PFSK-1 (cell line): ENCODE measurements around the gene THSD7B.

ENCODE experiments used
- FOXP2 ChIP-seq: optimal IDR thresholded peaks from 2 replicates; pipeline ENCODE3; 2011; ENCODE audit warnings: borderline replicate concordance, control low read depth, inconsistent platforms; ENCODE audit not compliant: insufficient read depth; ENCODE audit errors: extremely low read length, extremely low read depth
- POLR2AphosphoS5 ChIP-seq: IDR thresholded peaks from 2 replicates; pipeline ENCODE4 v1.6.1; 2012; ENCODE audit warnings: low read depth, mild to moderate bottlenecking, control low read depth, low read length, moderate library complexity
- SIN3A ChIP-seq: IDR thresholded peaks from 2 replicates; pipeline ENCODE4 v1.6.1; 2012; ENCODE audit warnings: mild to moderate bottlenecking, low read length, moderate library complexity, borderline replicate concordance; ENCODE audit not compliant: insufficient read depth
- TAF1 ChIP-seq: IDR thresholded peaks from 2 replicates; pipeline ENCODE4 v1.6.1; 2012; ENCODE audit warnings: low read length, control low read depth, borderline replicate concordance; ENCODE audit not compliant: insufficient read depth
- TF ChIP-seq, protein P1 (sequence below), 2 experiments: IDR thresholded peaks; 2 replicates each; pipeline versions ENCODE4 v1.6.1 to v1.8.0; 2011 to 2012; ENCODE audit warnings: low read depth in 2 of 2, low read length in 2 of 2, control low read depth in 1 of 2, inconsistent platforms in 1 of 2, mild to moderate bottlenecking in 1 of 2, moderate library complexity in 1 of 2; ENCODE audit not compliant: insufficient read depth in 1 of 2

THSD7B gene

DNA sequence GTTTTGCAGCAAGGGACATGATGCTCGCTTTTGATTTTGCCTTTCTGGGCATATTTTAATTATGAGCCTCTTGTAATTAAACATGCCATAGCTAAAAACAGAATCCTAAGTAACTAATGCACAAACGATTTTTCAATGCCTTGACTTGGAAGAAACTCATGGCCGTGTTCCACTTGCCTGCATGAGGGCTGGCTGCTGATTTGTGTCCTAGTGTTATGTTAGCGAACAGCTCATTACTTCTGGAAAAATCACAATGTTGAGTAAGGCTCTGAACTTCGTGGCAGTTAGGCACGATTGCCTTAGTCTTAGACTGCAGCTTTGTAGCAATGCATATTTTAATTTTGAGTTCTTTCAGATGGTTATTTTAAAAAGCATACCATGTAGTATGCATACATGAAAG lies 4.5 kb downstream of the THSD7B start:
- TF ChIP-seq SIN3A = no peak
- TF ChIP-seq, protein P1, sequence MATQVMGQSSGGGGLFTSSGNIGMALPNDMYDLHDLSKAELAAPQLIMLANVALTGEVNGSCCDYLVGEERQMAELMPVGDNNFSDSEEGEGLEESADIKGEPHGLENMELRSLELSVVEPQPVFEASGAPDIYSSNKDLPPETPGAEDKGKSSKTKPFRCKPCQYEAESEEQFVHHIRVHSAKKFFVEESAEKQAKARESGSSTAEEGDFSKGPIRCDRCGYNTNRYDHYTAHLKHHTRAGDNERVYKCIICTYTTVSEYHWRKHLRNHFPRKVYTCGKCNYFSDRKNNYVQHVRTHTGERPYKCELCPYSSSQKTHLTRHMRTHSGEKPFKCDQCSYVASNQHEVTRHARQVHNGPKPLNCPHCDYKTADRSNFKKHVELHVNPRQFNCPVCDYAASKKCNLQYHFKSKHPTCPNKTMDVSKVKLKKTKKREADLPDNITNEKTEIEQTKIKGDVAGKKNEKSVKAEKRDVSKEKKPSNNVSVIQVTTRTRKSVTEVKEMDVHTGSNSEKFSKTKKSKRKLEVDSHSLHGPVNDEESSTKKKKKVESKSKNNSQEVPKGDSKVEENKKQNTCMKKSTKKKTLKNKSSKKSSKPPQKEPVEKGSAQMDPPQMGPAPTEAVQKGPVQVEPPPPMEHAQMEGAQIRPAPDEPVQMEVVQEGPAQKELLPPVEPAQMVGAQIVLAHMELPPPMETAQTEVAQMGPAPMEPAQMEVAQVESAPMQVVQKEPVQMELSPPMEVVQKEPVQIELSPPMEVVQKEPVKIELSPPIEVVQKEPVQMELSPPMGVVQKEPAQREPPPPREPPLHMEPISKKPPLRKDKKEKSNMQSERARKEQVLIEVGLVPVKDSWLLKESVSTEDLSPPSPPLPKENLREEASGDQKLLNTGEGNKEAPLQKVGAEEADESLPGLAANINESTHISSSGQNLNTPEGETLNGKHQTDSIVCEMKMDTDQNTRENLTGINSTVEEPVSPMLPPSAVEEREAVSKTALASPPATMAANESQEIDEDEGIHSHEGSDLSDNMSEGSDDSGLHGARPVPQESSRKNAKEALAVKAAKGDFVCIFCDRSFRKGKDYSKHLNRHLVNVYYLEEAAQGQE (IDR thresholded peaks at IDR 0.05; ENCODE audit: insufficient read depth in 1 of 2, low read depth in 2 of 2, low read length in 2 of 2) = no peak
- TF ChIP-seq TAF1 = no peak
- no peak for TF ChIP-seq POLR2AphosphoS5
- no peak for TF ChIP-seq FOXP2

DNA sequence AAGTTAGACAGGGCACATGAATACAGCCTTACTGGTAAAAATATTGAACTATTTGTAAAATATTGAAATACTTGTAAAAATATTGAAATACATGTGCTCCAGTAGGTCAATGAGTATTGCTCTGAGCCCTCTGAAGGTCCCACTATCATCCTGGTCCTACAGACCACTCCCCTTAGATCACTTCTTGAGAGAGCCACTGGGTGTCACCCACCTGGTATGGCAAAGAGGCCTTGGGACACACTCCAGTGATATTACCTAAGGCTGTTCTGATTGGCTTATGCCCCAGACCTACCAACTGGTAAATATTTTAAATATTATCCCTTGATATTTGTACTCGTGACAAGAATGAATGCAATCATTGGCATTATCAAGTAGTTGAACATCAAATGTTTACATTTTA lies 5.0 kb downstream of the THSD7B start:
- TF ChIP-seq FOXP2 = no peak
- no peak for TF ChIP-seq TAF1
- no peak for TF ChIP-seq SIN3A
- TF ChIP-seq POLR2AphosphoS5 = no peak
- TF ChIP-seq, protein P1 (IDR thresholded peaks at IDR 0.05; ENCODE audit: insufficient read depth in 1 of 2, low read depth in 2 of 2, low read length in 2 of 2) = no peak

DNA sequence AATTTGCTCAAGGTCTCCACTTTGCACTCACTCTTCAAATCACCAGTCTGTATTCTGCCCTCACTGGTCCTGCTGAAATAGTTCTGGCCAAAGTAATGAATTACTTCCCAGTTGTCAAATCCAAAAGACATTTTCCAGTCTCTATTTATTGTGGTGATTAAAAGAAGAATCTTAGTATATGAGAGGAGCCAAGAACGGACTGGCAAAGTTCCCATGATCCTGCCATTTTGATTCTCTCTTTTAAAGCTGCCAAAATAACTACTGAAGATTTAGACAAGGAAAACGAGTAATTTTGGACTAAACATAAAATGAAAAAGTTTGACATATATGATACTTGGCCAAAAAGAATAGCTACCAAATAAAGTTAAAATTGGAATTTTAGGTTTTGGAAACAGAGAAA lies 12.0 kb downstream of the THSD7B start:
- TF ChIP-seq, protein P1 (IDR thresholded peaks at IDR 0.05; ENCODE audit: insufficient read depth in 1 of 2, low read depth in 2 of 2, low read length in 2 of 2) = no peak
- TF ChIP-seq TAF1 (no peak), SIN3A (no peak)

DNA sequence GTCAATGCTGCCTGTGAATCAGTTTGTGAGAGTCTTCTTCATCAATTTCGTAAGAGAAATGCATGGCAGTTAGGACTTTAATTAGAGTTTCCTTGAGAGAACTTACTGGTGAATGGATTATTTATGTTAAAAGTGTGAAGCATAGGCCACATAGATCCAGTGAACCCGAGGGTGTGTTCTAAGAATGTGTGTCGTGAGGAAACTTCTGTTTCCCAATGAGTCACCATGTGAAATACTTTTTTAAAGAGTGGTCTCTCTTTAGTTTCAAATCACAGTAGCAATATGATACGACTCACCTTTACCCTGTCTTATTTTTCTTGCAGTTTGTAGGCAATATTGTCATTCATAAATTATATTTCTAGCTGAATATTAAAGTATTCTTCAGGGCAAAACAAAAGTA lies 18.5 kb downstream of the THSD7B start:
- TF ChIP-seq, protein P1 (IDR thresholded peaks at IDR 0.05; ENCODE audit: insufficient read depth in 1 of 2, low read depth in 2 of 2, low read length in 2 of 2) = no peak

DNA sequence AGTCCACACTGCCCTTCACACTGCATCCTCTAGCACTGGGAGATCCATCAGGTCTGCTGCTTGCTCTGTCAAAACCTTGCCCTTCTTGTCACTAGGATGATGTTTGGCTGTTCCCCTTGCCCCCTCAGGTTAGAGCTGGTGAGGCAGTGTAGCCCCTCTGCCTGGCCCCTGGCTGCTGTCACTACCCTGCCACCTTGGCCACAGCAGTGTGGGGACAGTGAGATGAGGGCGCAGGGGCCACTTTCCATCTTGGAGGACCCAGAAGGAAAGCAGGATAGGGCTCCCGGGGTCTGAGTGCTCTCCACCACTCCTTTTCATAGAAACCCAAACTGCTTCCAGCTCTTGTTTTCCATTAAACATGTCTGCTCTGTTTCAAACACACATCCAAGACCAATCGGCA lies 19.9 kb downstream of the THSD7B start:
- TF ChIP-seq TAF1 = no peak
- TF ChIP-seq FOXP2 = no peak
- no peak for TF ChIP-seq SIN3A
- no peak for TF ChIP-seq POLR2AphosphoS5
- TF ChIP-seq, protein P1 (IDR thresholded peaks at IDR 0.05; ENCODE audit: insufficient read depth in 1 of 2, low read depth in 2 of 2, low read length in 2 of 2) = no peak
